Measurements from ENCODE around the gene CD69. TPM values are rescaled to one million over a fixed set of nuclear protein-coding genes. Genes with fewer than 3 reads are reported as not detected.
A peak's percentile ranks its signal among the peaks of the same experiment; 100 is the strongest.
"Not testable (repeated sequence)": the region's sequence is repeated elsewhere in the genome, so short reads cannot be mapped to it uniquely, and the experiment has no call there.

The CD69 gene
- total and polyA plus RNA-seq, 9 donors, result 0.63 to 7.8 (median 2.3) TPM

- Histone ChIP-seq H3K36me3 (no peaks in the 10 kb centered on the region), H3K27ac (no peak overlapping the region), H3K27me3 (no peaks in the 10 kb centered on the region), H3K4me3 (no peak overlapping the region), H3K4me1 (ENCODE audit: insufficient read depth) (no peaks in the 10 kb centered on the region), H3K9me3 (no peaks in the 10 kb centered on the region)
- intact Hi-C loops (cut with DNase I), result no loop called here
- no peak for TF ChIP-seq CTCF (IDR thresholded peaks at IDR 0.05)
- TF ChIP-seq POLR2A (IDR thresholded peaks at IDR 0.05), result no peak
- no peak for TF ChIP-seq EP300 (IDR thresholded peaks at IDR 0.05)
- DNase-seq, result no peak
- 88 to 92% (median 89%) methylated on average over 3 of the region's 3 CpGs for WGBS, 3 donors
Measured at GRCh38 chr12:9708853-9709252, 51.8 kb downstream of the CD69 start.

GRCh38 chr12:9707864-9708808, 52.6 kb downstream of the CD69 start:
- DNase-seq, result peak in 1 of 5 donors; percentile 22
- no peaks in the 10 kb centered on the region for H3K36me3 ChIP-seq
- no peaks in the 10 kb centered on the region for H3K4me1 ChIP-seq (ENCODE audit: insufficient read depth)
- TF ChIP-seq EP300 (IDR thresholded peaks at IDR 0.05) (no peak), POLR2A (IDR thresholded peaks at IDR 0.05) (no peak), CTCF (IDR thresholded peaks at IDR 0.05) (peak in 1 of 3 donors; percentile 17)
- H3K27me3 ChIP-seq, result no peaks in the 10 kb centered on the region
- H3K27ac ChIP-seq, result no peak overlapping the region
- no peaks in the 10 kb centered on the region for H3K9me3 ChIP-seq
- WGBS, 3 donors, result 55 to 62% (median 57%) methylated on average over 12 of the region's 12 CpGs
- intact Hi-C loops (cut with DNase I), result no loop called here
- H3K4me3 ChIP-seq, result no peak overlapping the region

- intact Hi-C loops (cut with DNase I), result no loop called here
- no peak overlapping the region for H3K27ac ChIP-seq
- no peaks in the 10 kb centered on the region for H3K36me3 ChIP-seq
- H3K27me3 ChIP-seq, result no peaks in the 10 kb centered on the region
- no peaks in the 10 kb centered on the region for H3K4me1 ChIP-seq (ENCODE audit: insufficient read depth)
- H3K4me3 ChIP-seq, result no peak overlapping the region
- H3K9me3 ChIP-seq, result no peaks in the 10 kb centered on the region
- no peak for DNase-seq
- no peak for TF ChIP-seq EP300 (IDR thresholded peaks at IDR 0.05)
- no peak for TF ChIP-seq POLR2A (IDR thresholded peaks at IDR 0.05)
- no peak for TF ChIP-seq CTCF (IDR thresholded peaks at IDR 0.05)
Measured at GRCh38 chr12:9707356-9707755, 53.3 kb downstream of the CD69 start.

DNA sequence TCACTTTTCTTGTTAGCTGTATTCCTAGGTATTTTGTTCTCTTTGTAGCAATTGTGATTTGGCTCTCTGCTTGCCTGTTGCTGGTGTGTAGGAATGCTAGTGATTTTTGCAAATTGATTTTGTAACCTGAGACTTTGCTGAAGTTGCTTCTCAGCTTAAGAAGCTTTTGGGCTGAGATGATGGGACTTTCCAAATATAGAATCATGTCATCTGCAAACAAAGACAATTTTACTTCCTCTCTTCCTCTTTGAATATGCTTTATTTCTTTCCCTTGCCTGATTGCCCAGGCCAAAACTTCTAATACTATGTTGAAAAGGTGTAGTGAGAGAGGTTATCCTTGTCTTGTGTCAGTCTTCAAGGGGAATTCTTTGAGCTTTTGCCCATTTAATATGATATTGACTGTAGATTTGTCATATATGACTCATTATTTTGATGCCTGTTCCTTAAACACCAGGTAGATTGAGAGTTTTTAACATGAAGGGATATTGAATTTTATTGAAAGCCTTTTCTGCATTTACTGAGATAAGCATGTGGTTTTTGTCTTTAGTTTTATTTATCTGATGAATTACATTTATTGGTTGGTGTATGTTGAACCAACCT, 54.5 kb downstream of the CD69 start:
- no peak overlapping the region for H3K4me3 ChIP-seq
- DNase-seq, result no peak
- H3K27me3 ChIP-seq, result no peaks in the 10 kb centered on the region
- no peak overlapping the region for H3K27ac ChIP-seq
- TF ChIP-seq EP300 (IDR thresholded peaks at IDR 0.05) (no peak), CTCF (IDR thresholded peaks at IDR 0.05) (no peak), POLR2A (IDR thresholded peaks at IDR 0.05) (no peak)
- intact Hi-C loops (cut with DNase I), result no loop called here
- H3K36me3 ChIP-seq, result no peaks in the 10 kb centered on the region
- H3K9me3 ChIP-seq, result no peaks in the 10 kb centered on the region
- H3K4me1 ChIP-seq (ENCODE audit: insufficient read depth), result no peaks in the 10 kb centered on the region

GRCh38 chr12:9704561-9704960, 56.1 kb downstream of the CD69 start:
- DNase-seq; H3K4me1 ChIP-seq (ENCODE audit: insufficient read depth); H3K9me3 ChIP-seq; H3K27me3 ChIP-seq; intact Hi-C loops (cut with DNase I); H3K27ac ChIP-seq; H3K4me3 ChIP-seq; H3K36me3 ChIP-seq: not testable (repeated sequence)
- WGBS, 3 donors, result 87 to 92% (median 89%) methylated on average over 5 of the region's 5 CpGs
